Measurements from ENCODE around the gene SIRPD.
"Not testable (repeated sequence)": the region's sequence is repeated elsewhere in the genome, so short reads cannot be mapped to it uniquely, and the experiment has no call there.

The SIRPD gene

GRCh38 chr20:1536893-1537730 is 20.4 kb downstream of the SIRPD start:
- no peak for DNase-seq

GRCh38 chr20:1535420-1536175 is 21.9 kb downstream of the SIRPD start:
- DNase-seq, result no peak

GRCh38 chr20:1534526-1534925 is 23.0 kb downstream of the SIRPD start:
- DNase-seq, result no peak

- DNase-seq, result no peak
Observed at GRCh38 chr20:1533059-1533458, 24.4 kb downstream of the SIRPD start.

GRCh38 chr20:1528811-1529210 is 28.7 kb downstream of the SIRPD start:
- DNase-seq, result no peak

DNA sequence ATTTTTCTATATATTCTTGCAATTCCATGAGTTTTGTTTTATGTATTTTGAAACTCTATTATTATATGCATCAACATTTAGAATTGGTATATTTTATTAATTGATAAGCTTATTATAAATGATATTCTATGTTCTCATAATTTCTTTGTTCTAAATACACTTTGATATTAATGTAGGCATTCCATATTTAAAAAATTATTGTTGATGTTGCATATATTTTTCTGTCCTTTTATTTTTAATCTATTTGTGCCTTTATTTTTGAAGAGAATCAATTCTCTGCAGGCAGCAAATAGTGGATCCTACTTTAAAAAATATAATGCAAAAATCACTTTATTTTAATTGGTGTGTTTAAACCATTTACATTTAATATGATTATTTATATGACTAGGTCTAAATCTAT is 29.6 kb downstream of the SIRPD start:
- no peak for DNase-seq

DNA sequence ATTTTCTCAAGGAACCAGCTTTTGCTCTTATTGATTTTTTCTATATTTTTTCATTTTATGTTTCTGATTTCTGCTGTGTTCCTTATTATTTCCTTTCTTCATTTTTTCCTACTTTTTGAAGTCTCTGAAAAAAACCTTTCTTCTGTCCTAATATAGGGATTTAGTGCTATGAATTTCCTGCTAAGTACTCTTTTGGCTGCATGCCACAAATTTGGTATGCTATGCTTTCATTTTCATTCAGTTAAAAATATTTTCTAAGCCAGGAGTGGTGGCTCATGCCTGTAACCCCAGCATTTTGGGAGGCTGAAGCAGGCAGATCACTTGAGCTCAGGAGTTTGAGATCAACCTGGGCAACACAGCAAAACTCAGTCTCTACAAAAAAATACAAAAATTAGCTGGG is 30.6 kb downstream of the SIRPD start:
- no peak for DNase-seq

- DNase-seq, result no peak
Observed at GRCh38 chr20:1526310-1526709, 31.2 kb downstream of the SIRPD start.

DNA sequence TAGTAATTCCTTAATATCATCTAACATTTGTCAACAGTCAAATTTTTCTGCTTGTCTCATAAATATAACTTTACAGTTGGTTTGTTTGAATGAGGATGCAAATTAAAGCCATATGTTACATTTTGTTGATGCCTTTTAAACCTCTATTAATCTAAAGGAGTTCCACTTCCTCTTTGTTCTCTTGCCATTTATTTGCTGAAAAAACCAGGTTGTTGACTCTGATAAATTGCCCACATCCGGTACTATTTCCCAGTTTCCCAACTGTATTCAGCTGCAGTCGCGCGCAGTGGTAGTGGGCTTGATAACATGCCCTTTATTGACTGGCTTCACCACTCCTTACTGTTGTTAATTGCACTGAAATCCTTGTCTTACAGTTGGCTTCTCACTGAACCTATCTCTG is 33.5 kb downstream of the SIRPD start:
- peak; percentile 37 for DNase-seq

- DNase-seq, result no peak
Observed at GRCh38 chr20:1517010-1517409, 40.5 kb downstream of the SIRPD start.

- no peak for DNase-seq
Observed at GRCh38 chr20:1513801-1514200, 43.7 kb downstream of the SIRPD start.

GRCh38 chr20:1509237-1509636 is 48.3 kb downstream of the SIRPD start:
- peak; percentile 32 for DNase-seq

DNA sequence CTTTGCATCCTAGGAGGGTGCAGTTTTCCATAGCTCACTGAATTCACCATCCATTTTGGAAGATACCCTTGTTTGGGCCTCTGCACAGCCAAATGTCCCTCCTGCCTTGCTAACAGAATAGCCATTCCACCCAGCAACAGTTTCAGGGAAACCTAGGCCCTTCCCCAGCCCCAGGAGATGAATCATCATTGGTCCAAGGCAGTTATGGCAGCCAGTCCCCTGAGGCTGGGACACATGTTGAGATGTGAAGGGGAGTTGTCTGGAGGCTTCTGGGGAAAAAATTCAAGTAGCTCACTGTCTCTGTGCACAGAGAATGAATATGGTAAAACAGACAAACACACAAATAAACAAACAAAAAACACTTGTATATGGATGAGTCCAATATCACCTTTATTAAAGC is 48.9 kb downstream of the SIRPD start:
- no peak for DNase-seq

DNA sequence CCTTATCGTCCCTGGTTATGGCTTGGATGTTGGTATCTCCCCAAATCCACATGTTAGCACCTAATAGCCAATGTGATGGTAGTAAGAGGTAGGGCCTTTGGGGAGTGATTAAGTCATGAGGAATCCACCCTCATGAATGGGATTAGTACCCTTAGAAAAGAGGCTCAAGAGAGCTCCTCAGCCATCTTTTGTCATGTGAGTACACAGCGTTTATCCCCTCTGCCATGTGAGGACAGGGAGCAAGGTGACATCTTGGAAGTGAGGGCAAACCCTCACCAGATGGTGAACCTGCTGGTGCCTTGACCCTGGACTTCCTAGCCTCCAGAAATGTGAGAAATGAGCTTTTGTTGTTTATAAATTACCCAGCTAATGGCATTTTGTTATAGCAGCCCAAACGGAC is 50.2 kb downstream of the SIRPD start:
- no peak for DNase-seq

GRCh38 chr20:1505871-1506270 is 51.6 kb downstream of the SIRPD start:
- no peak for DNase-seq

DNA sequence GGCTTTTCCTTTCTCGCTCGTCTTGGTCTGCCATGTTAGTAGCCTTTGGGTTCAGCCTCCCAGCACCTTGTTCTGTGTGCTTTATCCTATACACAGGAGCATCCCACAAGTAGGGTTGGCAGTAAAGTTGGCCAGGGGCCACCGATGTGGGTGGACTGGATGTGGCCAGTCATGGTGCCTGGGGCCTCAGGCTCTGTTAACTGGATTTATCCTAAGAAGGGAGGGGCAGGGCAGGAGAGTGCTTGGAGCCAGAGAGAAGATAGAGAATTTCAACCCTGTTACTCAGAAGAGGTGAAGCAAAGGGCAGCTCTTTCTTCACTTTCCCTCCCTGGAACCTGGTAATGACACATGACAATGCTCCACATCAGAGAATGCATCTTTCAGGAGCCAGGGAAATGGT is 52.1 kb downstream of the SIRPD start:
- no peak for DNase-seq

GRCh38 chr20:1503564-1504227 is 53.8 kb downstream of the SIRPD start:
- DNase-seq, result peak; percentile 98

GRCh38 chr20:1500496-1500895 is 57.0 kb downstream of the SIRPD start:
- no peak for DNase-seq

GRCh38 chr20:1499528-1500420 is 57.7 kb downstream of the SIRPD start:
- DNase-seq, result no peak

- DNase-seq, result not testable (repeated sequence)
Observed at GRCh38 chr20:1497371-1497770, 60.1 kb downstream of the SIRPD start.

DNA sequence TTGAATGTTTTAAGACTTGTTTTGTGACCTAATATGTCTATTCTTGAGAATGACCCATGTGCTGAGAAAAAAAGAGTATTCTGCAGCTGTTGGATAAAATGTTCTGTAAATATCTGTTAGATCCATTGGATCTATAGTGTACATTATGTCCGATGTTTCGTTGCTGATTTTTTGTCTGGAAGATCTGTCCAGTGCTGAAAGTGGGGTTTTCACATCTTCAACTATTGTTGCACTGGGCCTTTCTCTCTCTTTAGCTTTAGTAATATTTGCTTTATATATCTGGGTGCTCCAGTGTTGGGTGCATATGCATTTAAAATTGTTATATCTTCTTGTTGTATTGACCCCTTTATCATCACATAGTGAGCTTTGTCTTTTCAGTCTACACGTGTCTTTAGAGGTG is 60.6 kb downstream of the SIRPD start:
- no peak for DNase-seq

DNA sequence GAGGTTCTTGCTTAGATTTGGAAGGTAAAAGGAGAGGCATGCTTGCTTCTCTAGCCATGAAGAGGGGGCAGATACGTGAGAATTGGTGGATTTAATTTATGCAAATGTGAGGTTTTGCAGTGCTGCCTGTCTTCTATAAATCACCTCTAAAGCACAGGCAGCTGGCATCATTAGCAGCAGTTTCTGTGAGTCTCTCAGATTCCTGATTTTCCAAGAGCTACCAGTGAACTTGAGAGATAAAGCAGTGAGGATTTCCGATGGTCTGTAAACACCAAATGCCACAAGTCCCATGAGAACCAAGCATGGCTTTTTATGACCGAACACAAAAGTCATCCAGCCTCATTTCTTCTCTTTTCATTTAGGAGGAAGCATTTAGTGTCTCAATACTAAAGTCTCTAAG is 63.1 kb downstream of the SIRPD start:
- peak; percentile 92 for DNase-seq

- DNase-seq, result no peak
Observed at GRCh38 chr20:1493536-1493935, 64.0 kb downstream of the SIRPD start.
